H1 (cell line): Measurements from ENCODE around the gene TRIM44. TPM values are rescaled to one million over a fixed set of nuclear protein-coding genes. Genes with fewer than 3 reads are reported as not detected.

Experiments used
- CTCF ChIA-PET: fragments of 300-600 bp; sonication (Branson Sonifier 250); formaldehyde crosslinking; loops from one replicate; lab custom pipeline; 2021; ENCODE audit not compliant: partially characterized antibody; lab: Charles Lee
- POLR2A ChIA-PET: fragments of 300-600 bp; sonication (Branson Sonifier 250); formaldehyde crosslinking; loops from one replicate; lab custom pipeline; 2021; ENCODE audit warnings: inconsistent platforms; ENCODE audit not compliant: partially characterized antibody; lab: Charles Lee
- DNase-seq, 2 experiments: peaks; one replicate each; pipeline versions ENCODE4 v3.0.0 to v3.0.0-alpha.2; 2010 to 2022; ENCODE audit warnings: low spot score in 2 of 2, low read depth in 1 of 2, mixed read lengths in 1 of 2
- FAIRE-seq: peaks from 2 replicates; lab custom pipeline; 2011; peaks lifted over from hg19 to GRCh38; lab: Jason Lieb, UNC
- H2AFZ ChIP-seq: 2 replicates; pipeline ENCODE4 v1.8.1; 2012; ENCODE audit warnings: low read length, inconsistent platforms
- H2AK5ac ChIP-seq: 2 replicates; pipeline ENCODE4 v1.6.1; 2013; ENCODE audit warnings: low read depth, low read length
- H2BK120ac ChIP-seq: replicated peaks from 2 replicates; pipeline ENCODE3; 2013; ENCODE audit warnings: low read depth, low read length, inconsistent platforms
- H2BK12ac ChIP-seq: 2 replicates; pipeline ENCODE4 v1.6.1; 2013; ENCODE audit warnings: low read depth, low read length
- H2BK15ac ChIP-seq: 2 replicates; pipeline ENCODE4 v1.6.1; 2013; ENCODE audit warnings: low read length
- H2BK20ac ChIP-seq: 2 replicates; pipeline ENCODE4 v1.6.1; 2013; ENCODE audit warnings: low read length
- H2BK5ac ChIP-seq: 2 replicates; pipeline ENCODE4 v1.6.1; 2013; ENCODE audit warnings: low read depth, low read length
- H3K14ac ChIP-seq: 2 replicates; pipeline ENCODE4 v1.6.1; 2013; ENCODE audit warnings: inconsistent platforms; ENCODE audit not compliant: insufficient read length
- H3K18ac ChIP-seq: 2 replicates; pipeline ENCODE4 v1.6.1; 2013; ENCODE audit warnings: low read length; ENCODE audit errors: extremely low read depth
- H3K23ac ChIP-seq: 2 replicates; pipeline ENCODE4 v1.6.1; 2013; ENCODE audit warnings: inconsistent platforms; ENCODE audit not compliant: insufficient read length
- H3K23me2 ChIP-seq: 2 replicates; pipeline ENCODE4 v1.6.1; 2013; ENCODE audit warnings: low read depth, low read length
- H3K27ac ChIP-seq: 2 replicates; pipeline ENCODE4 v1.6.1; 2011; ENCODE audit warnings: low read depth, low read length, inconsistent platforms
- H3K27me3 ChIP-seq, 4 experiments: replicated peaks in 1 of 4; 1 replicate in 1 of 4; 2 replicates in 3 of 4; pipeline versions ENCODE4 v1.6.1 to v1.8.1; 2011 to 2013; ENCODE audit warnings: low read length in 3 of 4, mild to moderate bottlenecking in 3 of 4, inconsistent platforms in 2 of 4, mixed read lengths in 2 of 4, moderate library complexity in 1 of 4; ENCODE audit not compliant: control insufficient read depth in 3 of 4, insufficient read depth in 3 of 4; ENCODE audit errors: extremely low read depth in 1 of 4
- H3K36me3 ChIP-seq, 4 experiments: 2 replicates each; pipeline versions ENCODE4 v1.6.1 to v1.8.1; 2011 to 2013; ENCODE audit warnings: mild to moderate bottlenecking in 4 of 4, low read length in 3 of 4, moderate library complexity in 2 of 4, control low read depth in 1 of 4, inconsistent platforms in 1 of 4; ENCODE audit not compliant: insufficient read depth in 4 of 4, control insufficient read depth in 2 of 4
- H3K4ac ChIP-seq: replicated peaks from 2 replicates; pipeline ENCODE3; 2013; ENCODE audit warnings: low read length, low read depth, mixed read lengths, inconsistent platforms; ENCODE audit not compliant: insufficient read length
- H3K4me1 ChIP-seq, 4 experiments: replicated peaks in 1 of 4; 1 replicate in 1 of 4; 2 replicates in 3 of 4; pipeline versions ENCODE4 v1.6.1 to v1.8.1; 2011 to 2013; ENCODE audit warnings: low read length in 3 of 4, inconsistent platforms in 2 of 4, mixed read lengths in 1 of 4; ENCODE audit not compliant: insufficient read depth in 4 of 4, control insufficient read depth in 3 of 4
- H3K4me2 ChIP-seq, 2 experiments: 2 replicates each; pipeline versions ENCODE4 v1.6.1 to v1.8.1; 2011 to 2013; ENCODE audit warnings: low read depth in 2 of 2, low read length in 2 of 2, control low read depth in 1 of 2, inconsistent platforms in 1 of 2, mild to moderate bottlenecking in 1 of 2; ENCODE audit not compliant: insufficient read depth in 1 of 2
- H3K4me3 ChIP-seq, 4 experiments: fragments of 200-600, 300-600 bp in 1 of 4; sonication (generic), shearing (Covaris generic), sonication (Bioruptor Twin) in 1 of 4; 2 replicates each; pipeline versions ENCODE4 v1.5.1 to v1.8.1; 2011 to 2016; ENCODE audit warnings: low read length in 4 of 4, low read depth in 3 of 4, control low read depth in 2 of 4, inconsistent platforms in 2 of 4, mild to moderate bottlenecking in 2 of 4, mixed read lengths in 1 of 4, moderate library complexity in 1 of 4; ENCODE audit not compliant: insufficient read depth in 2 of 4; ENCODE audit errors: extremely low read depth in 1 of 4
- H3K56ac ChIP-seq: replicated peaks from 2 replicates; pipeline ENCODE3; 2013; ENCODE audit warnings: low read depth, mild to moderate bottlenecking, mixed read lengths, low read length, inconsistent platforms; ENCODE audit not compliant: insufficient read length
- H3K79me1 ChIP-seq: 2 replicates; pipeline ENCODE4 v1.6.1; 2013; ENCODE audit warnings: low read depth, low read length, control low read depth
- H3K79me2 ChIP-seq, 2 experiments: 2 replicates each; pipeline versions ENCODE4 v1.6.1 to v1.8.1; 2012 to 2013; ENCODE audit warnings: low read length in 2 of 2, mild to moderate bottlenecking in 2 of 2, inconsistent platforms in 1 of 2; ENCODE audit not compliant: insufficient read depth in 2 of 2, control insufficient read depth in 1 of 2
- H3K9ac ChIP-seq, 4 experiments: replicated peaks in 1 of 4; 1 replicate in 1 of 4; 2 replicates in 3 of 4; pipeline versions ENCODE4 v1.6.1 to v1.8.1; 2011 to 2013; ENCODE audit warnings: low read depth in 3 of 4, low read length in 3 of 4, control low read depth in 2 of 4, mild to moderate bottlenecking in 2 of 4, moderate library complexity in 2 of 4, inconsistent platforms in 1 of 4; ENCODE audit errors: extremely low read depth in 1 of 4
- H3K9me3 ChIP-seq, 2 experiments: 2 replicates each; pipeline versions ENCODE4 v1.6.1 to v1.8.1; 2012 to 2013; ENCODE audit warnings: mild to moderate bottlenecking in 2 of 2, moderate library complexity in 2 of 2, control low read depth in 1 of 2, inconsistent platforms in 1 of 2, low read depth in 1 of 2, low read length in 1 of 2, mixed read lengths in 1 of 2; ENCODE audit not compliant: insufficient read depth in 2 of 2
- H4K20me1 ChIP-seq, 2 experiments: replicated peaks in 1 of 2; 2 replicates each; pipeline versions ENCODE3 to v1.8.1; 2011 to 2013; ENCODE audit warnings: inconsistent platforms in 2 of 2, low read length in 2 of 2, mild to moderate bottlenecking in 1 of 2; ENCODE audit not compliant: insufficient read depth in 2 of 2, control insufficient read depth in 1 of 2
- H4K5ac ChIP-seq: 2 replicates; pipeline ENCODE4 v1.6.1; 2013; ENCODE audit warnings: low read length, low read depth, mixed read lengths, inconsistent platforms; ENCODE audit not compliant: insufficient read length
- H4K8ac ChIP-seq: 2 replicates; pipeline ENCODE4 v1.8.0; 2013; ENCODE audit warnings: mild to moderate bottlenecking, moderate library complexity, low read length, inconsistent platforms; ENCODE audit not compliant: insufficient read depth; ENCODE audit errors: extremely low read depth
- H4K91ac ChIP-seq: replicated peaks from 2 replicates; pipeline ENCODE3; 2013; ENCODE audit warnings: low read length, mixed read lengths, inconsistent platforms; ENCODE audit not compliant: insufficient read length
- BACH1 ChIP-seq: IDR thresholded peaks from 2 replicates; pipeline ENCODE4 v1.6.1; 2012; ENCODE audit warnings: low read length, improper control_type of control experiment
- CBX5 ChIP-seq: fragments of 300-800, 300-1000 bp; sonication (generic); IDR thresholded peaks from 2 replicates; pipeline ENCODE4 v1.7.1; 2016; ENCODE audit warnings: antibody characterized with exemption, low read length, low read depth
- EZH2 ChIP-seq: fragments of 200-600 bp; sonication (generic); IDR thresholded peaks from 2 replicates; pipeline ENCODE4 v1.7.1; 2012; ENCODE audit warnings: low read depth, mild to moderate bottlenecking, moderate library complexity, low read length, inconsistent platforms; ENCODE audit not compliant: severe bottlenecking
- KDM5A ChIP-seq: fragments of 200-600 bp; IDR thresholded peaks from 2 replicates; pipeline ENCODE4 v1.7.1; 2012; ENCODE audit warnings: mild to moderate bottlenecking, low read length, inconsistent platforms, mixed read lengths
- RAD21 ChIP-seq, 2 experiments: IDR thresholded peaks in 1 of 2; conservative IDR thresholded peaks in 1 of 2; 2 replicates each; pipeline ENCODE4 v1.6.1; 2011; ENCODE audit warnings: low read depth in 2 of 2, low read length in 2 of 2, improper control_type of control experiment in 1 of 2, inconsistent platforms in 1 of 2, mild to moderate bottlenecking in 1 of 2, moderate library complexity in 1 of 2
- RBBP5 ChIP-seq: IDR thresholded peaks from 2 replicates; pipeline ENCODE4 v1.7.1; 2012; ENCODE audit warnings: low read depth, mild to moderate bottlenecking, inconsistent platforms, low read length, moderate library complexity, borderline replicate concordance
- SIN3A ChIP-seq, 2 experiments: IDR thresholded peaks in 1 of 2; conservative IDR thresholded peaks in 1 of 2; 2 replicates each; pipeline ENCODE4 v1.6.1; 2011 to 2012; ENCODE audit warnings: low read length in 2 of 2, improper control_type of control experiment in 1 of 2, low read depth in 1 of 2, mild to moderate bottlenecking in 1 of 2
- SIRT6 ChIP-seq: IDR thresholded peaks from one replicate; pipeline ENCODE4 v1.7.1; 2012; ENCODE audit warnings: low read length, inconsistent platforms
- SP2 ChIP-seq: IDR thresholded peaks from 2 replicates; pipeline ENCODE4 v1.6.1; 2012; ENCODE audit warnings: mild to moderate bottlenecking, low read length, inconsistent platforms
- WGBS, 2 experiments: shearing (Covaris generic) in 1 of 2; methylation state at CpG; one replicate each; pipeline versions ENCODE4 v1.1.6 to v1.1.7; 2013 to 2015; ENCODE audit warnings: low lambda C conversion rate in 2 of 2, mixed read lengths in 2 of 2, inconsistent platforms in 1 of 2, low coverage in 1 of 2, missing lambda C conversion rate in 1 of 2; ENCODE audit not compliant: insufficient replicate concordance in 2 of 2, insufficient coverage in 1 of 2, insufficient read length in 1 of 2; ENCODE audit errors: extremely low coverage in 1 of 2, missing lambda C conversion rate in 1 of 2; 5-methylcytosine and 5-hydroxymethylcytosine counted together
- polyA plus RNA-seq, 7 experiments: library from polyadenylated mRNA; depleted of rRNA in 3 of 7; stranded (reverse) in 5 of 7; unstranded in 2 of 7; fragments of >200 nt in 5 of 7; fragments of 200-250 nt in 2 of 7; gene quantifications; 1 replicate in 5 of 7; 2 replicates in 1 of 7; 4 replicates in 1 of 7; pipeline versions ENCODE4 v1.2.1 to v1.2.3, GENCODE V29; 2011 to 2013; ENCODE audit warnings: missing spikeins in 2 of 7, mixed read lengths in 2 of 7
- total RNA-seq: library from RNA; stranded (reverse); fragmentation: NEBNext Ultra II Directional; extraction: Animal tissue kit (Norgen Biotek cat#: 25700); gene quantifications from 2 replicates; pipeline ENCODE4 v1.2.1, GENCODE V29; 2021

Gene TRIM44
- total and polyA plus RNA-seq, 2 of the 8 experiments (the other 6 are each of a cell fraction or from before 2014, with no cell fraction given): 13.9 to 34.4 TPM

- no peak overlapping the region for H3K4me2 ChIP-seq
- no peak for TF ChIP-seq CBX5
- no peak for TF ChIP-seq RBBP5
- no peak for TF ChIP-seq SIRT6
- no peak for TF ChIP-seq KDM5A
- TF ChIP-seq SIN3A (conservative IDR thresholded peaks at IDR 0.05 in 1 of 2, IDR thresholded peaks at IDR 0.05 in 1 of 2; ENCODE audit: low read depth in 1 of 2, low read length in 2 of 2): no peak
- no peak for TF ChIP-seq SP2
- TF ChIP-seq RAD21 (IDR thresholded peaks at IDR 0.05 in 1 of 2, conservative IDR thresholded peaks at IDR 0.05 in 1 of 2; ENCODE audit: low read depth in 2 of 2, low read length in 2 of 2): no peak
- no peak for TF ChIP-seq BACH1
- no peak for TF ChIP-seq EZH2
These were observed 84.0 kb downstream of the TRIM44 start for GRCh38 chr11:35746356-35747153.

More at GRCh38 chr11:35746356-35747153, 84.0 kb downstream of the TRIM44 start:
- Histone ChIP-seq H2BK12ac (no peak overlapping the region), H4K8ac (no peak overlapping the region), H4K91ac (no peak overlapping the region), H3K14ac (no peak overlapping the region), H3K79me2 (no peaks in the 10 kb centered on the region), H3K4me1 (no peaks in the 10 kb centered on the region), H2BK15ac (no peak overlapping the region), H3K9me3 (no peaks in the 10 kb centered on the region), H4K5ac (no peak overlapping the region), H3K36me3 (no peaks in the 10 kb centered on the region), H2AFZ (no peak overlapping the region), H3K56ac (no peak overlapping the region), H2BK5ac (no peak overlapping the region), H3K79me1 (no peaks in the 10 kb centered on the region), H2AK5ac (no peak overlapping the region), H3K18ac (no peak overlapping the region), H3K27me3 (no peaks in the 10 kb centered on the region), H2BK120ac (no peak overlapping the region), H2BK20ac (no peak overlapping the region), H3K4ac (no peak overlapping the region), H3K23me2 (no peaks in the 10 kb centered on the region), H3K23ac (no peak overlapping the region), H3K9ac (no peak overlapping the region), H3K27ac (no peak overlapping the region), H3K4me3 (no peak overlapping the region), H4K20me1 (no peaks in the 10 kb centered on the region)
- FAIRE-seq: no peak
- POLR2A ChIA-PET: no interaction called here
- WGBS, 2 experiments: 85% methylated on average over 4 of the region's 4 CpGs; no CpG with 5 or more reads in 1 of the 2 experiments
- CTCF ChIA-PET: interaction anchor here (1.2 to 3.7 kb wide), 4 partner anchors 22 to 259 kb away, joined by 3 to 14 read pairs (median 3); no protein-coding TSS in a partner anchor
- no peak for DNase-seq
